Globus pallidus (tissue), 1 donor: Measurements from ENCODE around the gene PTPN3.
A peak's percentile ranks its signal among the peaks of the same experiment; 100 is the strongest.

Experiments
- DNase-seq: peaks from one replicate; pipeline ENCODE4 v3.0.0-alpha.2; 2015; ENCODE audit warnings: low spot score

PTPN3 gene

GRCh38 chr9:109451311-109452025 is 46.6 kb downstream of the PTPN3 start:
- no peak for DNase-seq

DNA sequence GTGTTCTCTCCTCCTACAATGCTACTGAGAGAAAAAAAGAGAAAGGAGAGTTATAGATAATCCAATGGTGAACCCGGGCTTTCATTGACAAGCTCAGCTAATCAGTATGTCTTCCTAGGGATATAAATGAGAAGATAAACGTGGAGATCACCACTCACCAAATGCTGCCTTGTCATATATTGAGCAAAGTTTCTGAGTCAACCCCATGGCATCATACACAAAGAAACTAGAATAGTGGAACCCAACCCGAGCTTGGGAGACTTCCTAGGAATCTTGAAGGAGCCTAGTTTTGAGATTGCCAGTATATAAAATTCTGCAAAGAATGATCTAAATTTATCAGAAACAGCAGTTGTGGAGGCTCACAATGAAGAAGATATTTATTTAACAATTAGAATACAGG is 47.8 kb downstream of the PTPN3 start:
- no peak for DNase-seq

- DNase-seq: no peak
Measured at GRCh38 chr9:109449036-109449798, 48.9 kb downstream of the PTPN3 start.

GRCh38 chr9:109448223-109448622 is 49.9 kb downstream of the PTPN3 start:
- DNase-seq: no peak

DNA sequence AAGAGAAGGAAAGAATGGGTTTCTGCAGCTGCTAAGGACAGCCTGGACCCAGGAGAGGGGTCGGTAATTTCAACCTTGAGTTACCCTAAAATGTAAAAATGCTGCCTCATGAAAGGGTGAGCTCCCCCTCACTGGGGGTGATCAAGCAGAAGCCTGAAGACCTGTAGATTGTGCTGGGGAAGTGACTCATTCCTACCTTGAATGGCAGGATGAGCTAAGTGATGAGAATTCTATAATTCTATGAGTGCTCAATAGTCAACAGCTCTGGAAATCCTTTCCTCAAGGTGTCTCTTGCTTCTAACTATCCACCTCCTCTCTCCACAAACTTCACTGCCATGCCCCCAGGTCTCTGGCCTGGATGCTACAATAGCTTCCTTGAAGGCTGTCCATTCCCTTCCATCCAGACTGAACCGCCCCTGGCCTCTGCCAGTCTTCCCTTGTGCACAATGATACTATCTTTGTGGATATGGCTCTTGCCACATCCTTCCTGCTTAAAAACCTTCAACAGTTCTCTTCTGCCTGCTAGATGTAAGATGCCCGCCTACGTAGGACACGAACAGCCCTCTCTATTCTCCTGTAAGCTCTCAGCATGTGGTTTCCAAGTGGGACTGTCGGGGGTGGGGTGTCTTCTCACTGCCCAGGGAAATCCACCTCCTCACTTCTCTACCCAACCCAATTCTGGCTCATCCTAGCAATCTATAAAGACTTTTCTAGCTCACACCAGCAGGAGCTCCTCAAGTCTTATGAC is 50.6 kb downstream of the PTPN3 start:
- no peak for DNase-seq

DNA sequence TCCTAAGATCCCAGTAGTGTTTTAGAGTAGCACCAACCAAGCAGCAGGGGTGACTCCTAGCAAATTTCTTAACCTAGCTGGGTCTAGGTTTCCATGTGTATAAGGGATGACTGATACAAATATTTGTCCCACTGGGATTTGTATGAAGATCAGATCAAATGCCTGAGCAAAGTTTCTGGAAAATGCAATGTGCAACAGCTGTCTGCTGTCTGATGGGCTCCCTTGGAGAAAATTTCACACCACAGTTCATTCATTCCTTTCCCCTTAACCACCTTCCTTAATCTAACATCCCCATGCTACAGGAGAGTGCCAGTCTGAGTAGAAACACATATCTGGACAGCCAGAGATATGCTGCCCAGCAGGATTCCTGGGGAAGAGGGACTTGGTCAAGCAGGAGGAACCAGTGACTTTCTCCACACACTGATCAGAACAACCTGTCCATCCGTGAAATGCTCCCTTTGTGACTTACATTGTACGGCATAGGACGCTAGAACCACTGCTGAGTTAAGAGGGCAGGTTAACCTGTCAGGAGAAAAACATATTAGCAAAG is 53.3 kb downstream of the PTPN3 start:
- DNase-seq: no peak

DNA sequence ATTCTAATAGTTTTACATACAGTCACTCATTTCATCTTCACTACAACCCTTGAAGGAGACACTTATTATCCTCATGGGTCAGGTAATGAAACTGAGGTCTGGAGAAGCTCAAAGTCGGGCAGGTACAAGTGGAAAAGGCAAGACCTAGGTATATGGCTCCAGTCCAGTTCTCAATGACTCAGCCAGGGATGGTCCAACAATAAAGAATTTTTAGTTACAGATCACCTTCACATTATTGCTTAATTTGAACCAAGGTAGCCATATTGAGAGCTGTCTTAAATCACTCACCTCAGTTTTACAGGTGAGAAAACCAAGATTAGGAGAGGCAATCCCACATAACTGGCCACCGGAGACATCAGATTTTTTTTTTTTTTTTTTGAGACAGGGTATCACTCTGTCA is 55.4 kb downstream of the PTPN3 start:
- no peak for DNase-seq

- no peak for DNase-seq
Measured at GRCh38 chr9:109441296-109441695, 56.8 kb downstream of the PTPN3 start.

DNA sequence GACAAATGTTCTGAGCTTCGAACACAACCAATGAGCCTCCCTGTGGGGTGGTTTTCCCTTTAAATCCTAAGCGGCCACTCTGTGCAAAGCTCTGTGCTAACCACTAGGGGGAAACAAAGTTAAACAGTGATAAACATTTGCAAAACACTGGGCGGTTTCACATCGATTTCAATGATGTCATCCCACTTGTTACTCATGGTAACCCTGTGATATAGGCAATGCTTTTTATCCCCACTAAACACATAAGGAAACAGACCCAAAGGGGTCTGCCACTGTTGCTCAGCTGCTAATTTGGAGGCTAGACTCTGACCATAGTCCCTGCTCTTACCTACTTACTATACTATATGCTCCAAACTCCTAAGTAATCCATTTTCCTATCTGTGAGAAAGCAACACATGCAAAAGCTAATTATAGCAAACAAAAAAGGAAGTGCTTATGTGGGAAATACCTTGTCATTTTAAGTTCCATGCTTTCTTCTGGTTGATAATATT is 57.3 kb downstream of the PTPN3 start:
- DNase-seq: peak; percentile 70

- DNase-seq: peak; percentile 29
Measured at GRCh38 chr9:109440117-109440515, 58.0 kb downstream of the PTPN3 start.

- no peak for DNase-seq
Measured at GRCh38 chr9:109439378-109440116, 58.6 kb downstream of the PTPN3 start.

DNA sequence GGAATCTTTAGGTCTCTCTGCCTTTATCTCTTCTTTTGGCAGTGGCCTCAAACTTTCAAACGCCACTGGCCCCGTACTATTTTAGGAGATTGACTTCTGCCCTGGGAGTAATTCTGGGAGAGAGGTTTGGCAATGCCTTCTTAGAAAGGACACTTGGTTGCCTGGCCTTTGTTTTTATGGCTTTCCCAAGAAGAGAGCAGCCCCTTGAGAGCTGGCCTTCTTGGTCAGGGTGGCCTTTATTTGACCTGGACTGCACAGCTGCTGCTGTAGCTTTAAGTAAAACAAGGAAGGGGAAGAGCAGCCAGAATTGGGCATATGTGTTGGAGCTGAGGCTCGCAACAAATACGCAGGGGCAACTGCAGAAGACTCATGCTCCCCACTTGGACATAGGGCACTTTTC is 60.8 kb downstream of the PTPN3 start:
- peak; percentile 4 for DNase-seq

DNA sequence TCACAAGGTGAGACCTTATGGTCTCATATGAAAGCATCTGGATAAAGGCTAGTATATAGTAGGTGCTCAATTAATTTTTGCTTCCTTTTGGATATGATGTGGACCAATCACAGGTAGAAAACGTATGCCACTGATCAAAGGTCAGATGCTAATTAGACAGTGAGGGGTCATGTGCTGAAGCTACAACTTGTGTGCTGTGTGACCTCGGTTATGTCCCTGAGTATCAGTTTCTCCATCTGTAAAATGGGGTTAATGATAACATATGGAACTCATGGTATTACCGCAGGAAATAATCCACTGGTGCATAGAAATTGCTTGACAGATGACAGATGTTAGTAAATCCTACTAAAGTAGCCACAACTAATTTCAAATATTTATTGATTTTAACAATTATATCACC is 62.0 kb downstream of the PTPN3 start:
- DNase-seq: no peak

DNA sequence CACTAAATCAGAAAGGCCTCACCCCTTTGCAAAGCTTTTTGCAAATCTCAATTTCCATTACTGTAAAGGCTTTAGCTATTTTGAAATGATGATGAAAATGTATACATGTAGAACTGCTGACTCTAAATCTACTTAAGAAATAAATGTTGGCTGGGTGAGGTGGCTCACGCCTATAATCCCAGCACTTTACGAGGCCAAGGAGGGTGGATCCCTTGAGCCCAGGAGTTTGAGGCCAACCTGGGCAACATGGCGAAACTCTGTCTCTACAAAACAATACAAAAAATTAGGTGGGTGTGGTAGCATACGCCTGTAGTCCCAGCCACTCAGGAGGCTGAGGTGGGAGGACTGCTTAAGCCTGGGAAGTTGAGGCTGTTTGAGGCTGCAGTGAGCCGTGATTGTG is 64.6 kb downstream of the PTPN3 start:
- DNase-seq: no peak

DNA sequence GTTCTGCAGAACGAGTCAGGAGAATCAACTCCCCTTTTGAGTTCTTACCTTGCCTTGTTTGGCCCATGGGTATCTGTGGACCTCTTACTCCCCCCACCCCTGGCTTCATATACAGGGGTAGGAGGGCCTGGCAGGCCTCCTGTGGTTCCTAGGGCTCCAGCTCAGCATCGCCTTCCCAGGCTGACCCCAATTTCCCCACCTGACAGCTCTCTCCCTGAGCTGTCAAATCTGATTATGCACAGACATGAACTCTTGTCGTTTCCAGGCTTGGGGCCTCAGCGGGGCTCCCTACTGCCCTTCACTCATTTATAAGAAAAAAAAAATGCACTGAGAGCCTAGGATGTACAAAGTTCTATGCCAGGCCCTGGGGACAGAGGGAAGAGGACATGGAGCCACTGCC is 67.9 kb downstream of the PTPN3 start:
- no peak for DNase-seq

- no peak for DNase-seq
Measured at GRCh38 chr9:109428854-109429253, 69.3 kb downstream of the PTPN3 start.

- no peak for DNase-seq
Measured at GRCh38 chr9:109427886-109428285, 70.2 kb downstream of the PTPN3 start.

DNA sequence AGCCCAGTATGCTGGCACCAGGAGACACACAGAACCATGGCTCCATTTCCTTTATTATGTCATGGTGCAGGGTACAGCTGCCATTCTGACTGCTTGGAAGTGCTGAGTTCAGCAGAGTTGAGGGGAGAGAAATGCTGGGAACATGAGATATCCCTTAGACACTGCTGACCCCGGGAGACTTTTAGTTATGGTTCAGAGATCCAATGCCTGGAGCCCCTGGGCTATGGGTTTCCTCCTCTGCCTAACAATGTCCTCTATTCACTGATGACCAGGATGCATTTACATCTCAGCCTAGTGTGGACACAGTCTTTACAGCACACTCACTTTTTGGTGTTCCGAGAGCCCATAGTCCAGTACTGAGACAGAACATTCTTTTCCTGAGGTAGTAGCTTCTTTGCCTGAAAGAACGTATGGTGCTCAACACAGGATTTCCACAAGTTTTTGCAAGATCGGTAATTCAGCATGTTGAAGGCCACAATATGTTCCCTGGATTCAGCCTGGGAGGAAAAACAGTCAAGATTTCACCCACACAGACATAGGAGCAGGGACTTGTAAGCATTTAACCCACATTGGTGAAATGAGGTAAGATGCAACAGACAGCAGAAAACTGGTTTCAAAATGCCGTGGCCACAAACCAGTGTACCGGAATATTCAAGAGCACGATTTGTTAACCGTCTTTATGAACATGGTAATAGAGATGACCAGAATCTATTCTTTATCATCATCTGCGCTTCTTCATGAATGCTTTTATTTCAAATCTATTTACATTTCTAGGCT is 71.3 kb downstream of the PTPN3 start:
- DNase-seq: no peak

- DNase-seq: no peak
Measured at GRCh38 chr9:109424618-109425017, 73.5 kb downstream of the PTPN3 start.

DNA sequence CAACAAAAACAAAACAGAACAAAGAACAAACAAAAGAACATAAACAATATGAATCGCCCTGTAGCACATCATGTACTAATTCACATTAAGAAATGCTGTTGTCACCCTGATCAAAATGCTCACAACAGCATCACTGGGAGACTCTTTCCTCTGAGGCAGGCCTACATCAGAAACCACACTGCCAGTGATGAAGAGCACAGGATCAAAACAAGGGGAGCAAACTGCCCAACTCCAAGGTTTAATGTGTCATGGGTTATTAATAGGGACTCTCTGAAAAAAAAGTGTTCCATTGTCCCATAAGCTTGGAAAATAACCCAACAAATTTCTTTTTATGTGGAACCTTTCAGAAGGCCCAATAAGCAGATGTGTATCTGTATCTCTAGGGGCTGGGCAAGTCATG is 74.2 kb downstream of the PTPN3 start:
- DNase-seq: no peak

- DNase-seq: no peak
Measured at GRCh38 chr9:109422641-109423040, 75.5 kb downstream of the PTPN3 start.
